Type B pancreatic cell (in vitro differentiated cells): Measurements from ENCODE around the gene ABL1. TPM values are rescaled to one million over a fixed set of nuclear protein-coding genes. Genes with fewer than 3 reads are reported as not detected.

Source experiments
- DNase-seq: peaks from one replicate; pipeline ENCODE4 v3.0.0; 2021; ENCODE audit warnings: mixed read lengths; ENCODE audit not compliant: unreplicated experiment; ENCODE audit errors: extremely low spot score
- H3K27ac Mint-ChIP-seq: 2 replicates; pipeline ENCODE4 v1.8.0; 2021; ENCODE audit warnings: mild to moderate bottlenecking, mixed read lengths
- H3K27me3 Mint-ChIP-seq: 2 replicates; pipeline ENCODE4 v1.8.0; 2021; ENCODE audit warnings: mixed read lengths
- H3K36me3 Mint-ChIP-seq: 2 replicates; pipeline ENCODE4 v1.8.0; 2021; ENCODE audit warnings: mixed read lengths
- H3K4me1 Mint-ChIP-seq: one replicate; pipeline ENCODE4 v1.8.0; 2021; ENCODE audit warnings: mixed read lengths; ENCODE audit not compliant: unreplicated experiment
- H3K4me3 Mint-ChIP-seq: 2 replicates; pipeline ENCODE4 v1.8.0; 2021; ENCODE audit warnings: mild to moderate bottlenecking, mixed read lengths
- H3K9me3 Mint-ChIP-seq: 2 replicates; pipeline ENCODE4 v1.8.0; 2021; ENCODE audit warnings: mixed read lengths
- total RNA-seq: library from RNA; stranded (reverse); gene quantifications from 2 replicates; pipeline ENCODE4 v1.2.1, GENCODE V29; 2021; ENCODE audit warnings: low replicate concordance
- TF ChIP-seq, protein P1 (sequence below): fragments of 200-600 bp; sonication (generic); conservative IDR thresholded peaks from 2 replicates; pipeline ENCODE4 v1.5.0; 2021; ENCODE audit warnings: antibody characterized with exemption, mild to moderate bottlenecking

The ABL1 gene
- total RNA-seq, 1 donor from 2014 or later: 91.8 TPM

DNA sequence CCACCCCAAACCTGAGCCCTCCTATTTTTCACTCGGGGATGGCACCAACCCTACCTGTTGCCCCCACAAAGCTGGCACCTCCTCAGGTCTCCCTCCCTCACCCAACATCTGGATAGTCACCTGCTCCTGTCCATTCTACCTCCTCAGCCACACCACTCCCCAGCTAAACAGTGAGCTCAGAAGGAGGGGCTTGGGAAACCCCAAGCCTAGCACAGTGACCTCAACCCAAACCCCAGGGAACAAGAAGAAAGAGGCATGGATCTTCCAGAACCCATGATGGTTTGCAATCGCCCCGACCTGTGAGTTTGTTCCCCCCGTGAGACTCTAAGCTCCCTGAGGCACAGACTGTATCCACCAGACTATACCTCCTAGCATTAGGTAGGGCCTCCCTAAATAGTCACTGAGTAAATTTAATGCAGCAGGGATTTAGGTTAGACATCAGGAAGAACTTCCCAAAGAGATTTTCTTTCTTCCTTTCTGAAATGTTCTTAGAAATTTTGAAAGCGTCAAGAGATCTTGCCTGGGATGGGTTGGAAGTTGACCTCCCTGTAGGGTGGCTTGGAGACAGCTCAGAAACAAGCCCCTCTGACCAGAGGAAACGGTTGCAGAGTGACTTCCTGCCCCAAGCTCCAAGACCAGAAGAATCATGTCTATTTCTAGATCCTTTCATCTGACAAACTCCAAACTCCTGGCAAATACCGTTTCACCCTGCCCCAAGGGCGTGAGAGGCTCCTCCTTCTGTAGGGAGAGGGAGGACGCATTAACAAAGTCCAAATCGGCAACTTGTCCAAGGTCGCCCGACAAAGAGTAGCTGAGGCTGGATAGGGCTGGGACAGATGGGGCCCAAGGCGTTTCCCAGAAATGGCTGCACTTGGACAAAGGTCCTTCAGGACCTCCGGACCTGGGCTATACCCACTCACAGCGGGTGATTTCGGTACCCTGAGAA lies 99.9 kb downstream of the ABL1 start:
- Mint-ChIP-seq H3K9me3 (no peaks in the 10 kb centered on the region), H3K27me3 (peaks cover 53% of the 10 kb centered on the region), H3K4me3 (peak overlapping the region; percentile 51), H3K36me3 (no peaks in the 10 kb centered on the region), H3K27ac (peak overlapping the region; percentile 35), H3K4me1 (peaks cover 24% of the 10 kb centered on the region)
- TF ChIP-seq, protein P1, sequence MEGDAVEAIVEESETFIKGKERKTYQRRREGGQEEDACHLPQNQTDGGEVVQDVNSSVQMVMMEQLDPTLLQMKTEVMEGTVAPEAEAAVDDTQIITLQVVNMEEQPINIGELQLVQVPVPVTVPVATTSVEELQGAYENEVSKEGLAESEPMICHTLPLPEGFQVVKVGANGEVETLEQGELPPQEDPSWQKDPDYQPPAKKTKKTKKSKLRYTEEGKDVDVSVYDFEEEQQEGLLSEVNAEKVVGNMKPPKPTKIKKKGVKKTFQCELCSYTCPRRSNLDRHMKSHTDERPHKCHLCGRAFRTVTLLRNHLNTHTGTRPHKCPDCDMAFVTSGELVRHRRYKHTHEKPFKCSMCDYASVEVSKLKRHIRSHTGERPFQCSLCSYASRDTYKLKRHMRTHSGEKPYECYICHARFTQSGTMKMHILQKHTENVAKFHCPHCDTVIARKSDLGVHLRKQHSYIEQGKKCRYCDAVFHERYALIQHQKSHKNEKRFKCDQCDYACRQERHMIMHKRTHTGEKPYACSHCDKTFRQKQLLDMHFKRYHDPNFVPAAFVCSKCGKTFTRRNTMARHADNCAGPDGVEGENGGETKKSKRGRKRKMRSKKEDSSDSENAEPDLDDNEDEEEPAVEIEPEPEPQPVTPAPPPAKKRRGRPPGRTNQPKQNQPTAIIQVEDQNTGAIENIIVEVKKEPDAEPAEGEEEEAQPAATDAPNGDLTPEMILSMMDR: no peak
- no peak for DNase-seq

GRCh38 chr9:130935648-130936271 lies 100.7 kb downstream of the ABL1 start:
- H3K4me3 Mint-ChIP-seq: peak overlapping the region; percentile 41
- no peak overlapping the region for H3K27ac Mint-ChIP-seq
- no peaks in the 10 kb centered on the region for H3K9me3 Mint-ChIP-seq
- peaks cover 60% of the 10 kb centered on the region for H3K27me3 Mint-ChIP-seq
- no peak for DNase-seq
- H3K4me1 Mint-ChIP-seq: peaks cover 24% of the 10 kb centered on the region
- H3K36me3 Mint-ChIP-seq: no peaks in the 10 kb centered on the region
- TF ChIP-seq, protein P1: no peak

DNA sequence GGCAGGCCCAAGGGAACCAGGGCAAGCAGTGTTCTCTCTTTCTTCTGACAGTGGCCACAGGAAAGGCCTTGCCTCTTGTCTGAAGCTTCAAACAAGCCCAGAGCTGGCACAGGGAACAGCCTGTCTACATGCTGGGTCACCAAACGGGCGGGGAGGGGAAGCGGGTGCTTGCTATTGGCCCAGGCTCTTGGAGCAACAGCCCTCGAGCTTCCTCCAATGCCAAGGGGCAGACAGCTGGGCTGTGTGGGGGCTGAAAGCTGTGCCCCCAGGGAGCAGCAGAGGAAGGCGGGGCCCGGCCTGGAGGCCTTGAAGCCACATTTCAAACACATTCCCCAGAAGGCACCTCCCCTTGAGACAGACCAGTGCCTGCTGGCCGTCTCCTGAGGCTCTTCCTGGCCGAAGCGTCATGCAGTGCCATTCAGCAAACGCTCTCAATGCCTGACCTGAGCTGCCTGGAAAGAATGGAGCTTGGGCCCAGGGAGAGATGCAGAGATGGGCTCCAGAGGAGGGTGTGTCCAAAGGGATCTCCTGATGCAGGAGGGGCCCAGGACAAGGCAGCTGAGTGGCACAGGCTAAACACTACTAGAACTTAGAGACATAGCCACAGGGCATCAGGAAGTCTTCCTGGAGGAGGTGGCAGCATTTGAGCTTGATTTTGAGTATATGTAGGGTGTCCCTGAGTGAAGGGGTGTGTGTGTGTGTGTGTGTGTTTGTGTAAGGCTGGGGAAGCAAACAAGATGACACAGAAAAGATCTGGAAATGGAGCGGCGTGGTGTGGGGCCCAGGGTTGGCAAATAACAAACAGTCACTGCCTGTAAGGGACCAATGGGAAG lies 101.4 kb downstream of the ABL1 start:
- H3K4me1 Mint-ChIP-seq: peaks cover 24% of the 10 kb centered on the region
- peaks cover 68% of the 10 kb centered on the region for H3K27me3 Mint-ChIP-seq
- no peaks in the 10 kb centered on the region for H3K9me3 Mint-ChIP-seq
- H3K36me3 Mint-ChIP-seq: no peaks in the 10 kb centered on the region
- peak overlapping the region; percentile 37 for H3K27ac Mint-ChIP-seq
- DNase-seq: no peak
- H3K4me3 Mint-ChIP-seq: peak overlapping the region; percentile 78
- TF ChIP-seq, protein P1: no peak

Other genes starting within 250 kb of the ABL1 start
- gene PRDM12, start 170.7 kb upstream of the ABL1 start, total RNA-seq: 0.34 and 0.50 TPM in 2 replicates
- gene EXOSC2, start 141.5 kb upstream of the ABL1 start, total RNA-seq: 38.9 and 57.2 TPM in 2 replicates
- gene QRFP, start 61.6 kb downstream of the ABL1 start, total RNA-seq: not detected in 2 replicates
- gene FIBCD1, start 104.0 kb downstream of the ABL1 start, total RNA-seq: 0.53 and 0.76 TPM in 2 replicates
- 0.38 and 7.2 TPM in 2 replicates for gene LAMC3, start 173.9 kb downstream of the ABL1 start, total RNA-seq